Measurements from ENCODE around the gene MAPK7. TPM values are rescaled to one million over a fixed set of nuclear protein-coding genes. Genes with fewer than 3 reads are reported as not detected.

Gene MAPK7
- total and polyA plus RNA-seq, 2 of the 8 experiments (the other 6 are each of a cell fraction or from before 2014, with no cell fraction given), result 15.2 to 28.1 TPM

DNA sequence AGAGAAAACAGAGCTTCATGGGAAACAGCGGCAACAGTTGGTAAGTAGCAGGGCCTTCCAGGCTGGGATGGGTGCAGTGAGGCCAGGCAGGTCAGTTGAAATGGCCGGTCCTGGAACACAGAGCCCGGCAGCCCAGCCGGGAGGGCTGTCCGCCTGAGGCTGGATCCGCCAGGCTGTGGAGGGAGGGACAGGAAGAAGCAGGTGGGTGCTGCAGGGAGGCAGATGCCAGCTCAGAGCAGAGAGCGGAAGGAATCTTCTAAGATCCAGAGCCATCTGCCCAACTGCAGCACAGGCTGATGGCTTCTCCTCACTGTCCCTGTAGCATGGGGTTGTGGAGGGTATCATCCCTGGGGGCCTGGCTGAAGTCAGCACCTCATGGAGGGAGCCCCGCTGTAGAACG is 33.3 kb downstream of the MAPK7 start (continued):
- TF ChIP-seq SP4 (IDR thresholded peaks at IDR 0.05; ENCODE audit: low read length) (no peak), KDM1A (IDR thresholded peaks at IDR 0.05; ENCODE audit: borderline replicate concordance, low read length) (no peak)

All from H1 (cell line).